GM23248 (cell line): ENCODE measurements around the gene MAGEB16.

Experiments used
- EZH2 ChIP-seq: fragments of 200-600 bp; sonication (generic); IDR thresholded peaks from 2 replicates; pipeline ENCODE4 v1.6.1; 2018; ENCODE audit warnings: antibody characterized with exemption, mild to moderate bottlenecking; ENCODE audit not compliant: insufficient read depth, poor library complexity, severe bottlenecking
- EZH2phosphoT487 ChIP-seq: fragments of 200-600 bp; sonication (generic); IDR thresholded peaks from 2 replicates; pipeline ENCODE4 v1.6.1; 2018; ENCODE audit warnings: antibody characterized with exemption, moderate library complexity, mild to moderate bottlenecking, low read depth; ENCODE audit not compliant: insufficient read depth

DNA sequence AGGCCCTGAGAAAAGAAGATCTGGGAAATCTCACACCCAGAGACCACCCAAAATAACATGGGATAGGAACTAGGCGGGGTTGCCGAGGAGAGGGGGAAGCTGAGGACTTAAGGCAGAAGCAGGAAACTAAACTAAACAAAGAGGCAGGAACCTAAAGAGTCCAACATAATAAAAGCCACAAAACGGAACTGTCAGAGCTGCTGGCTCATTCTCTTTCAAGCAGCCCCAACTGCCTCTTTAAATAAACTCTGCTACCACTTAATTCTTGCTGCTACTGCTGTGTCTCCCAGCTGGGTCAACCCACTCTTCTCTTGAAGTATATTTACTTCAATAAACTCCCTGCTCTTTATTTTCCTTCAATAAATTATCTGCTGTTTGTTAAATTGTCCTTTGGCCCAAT, 44.5 kb downstream of the MAGEB16 start:
- TF ChIP-seq EZH2 = no peak
- TF ChIP-seq EZH2phosphoT487 = no peak
